GM23338 (cell line): Measurements from ENCODE around the gene FAM20A. TPM values are rescaled to one million over a fixed set of nuclear protein-coding genes. Genes with fewer than 3 reads are reported as not detected.

Source experiments
- ATAC-seq: fragments of 200-7000 bp; cut with Tn5 transposase; 3 replicates; pipeline ENCODE4 v1.9.1; 2020
- DNase-seq: peaks from one replicate; pipeline ENCODE4 v3.0.0-alpha.2; 2015; ENCODE audit warnings: low spot score
- H2AFZ ChIP-seq: fragments of 200-600 bp; sonication (generic); 2 replicates; pipeline ENCODE4 v1.8.0; 2016; ENCODE audit warnings: antibody characterized with exemption, mild to moderate bottlenecking, moderate library complexity
- H3F3A ChIP-seq: fragments of 200-600 bp; sonication (generic); replicated peaks from 2 replicates; pipeline ENCODE4 v1.8.0; 2017; ENCODE audit warnings: antibody characterized with exemption, mixed run types, low read depth
- H3K27ac ChIP-seq: fragments of 200-600 bp; sonication (generic); 2 replicates; pipeline ENCODE4 v1.6.1; 2016; ENCODE audit warnings: low read depth
- H3K27me3 ChIP-seq: fragments of 200-600 bp; sonication (generic); 2 replicates; pipeline ENCODE4 v1.8.0; 2016; ENCODE audit warnings: mild to moderate bottlenecking, mixed run types, moderate library complexity; ENCODE audit not compliant: insufficient read depth
- H3K36me3 ChIP-seq: fragments of 200-600 bp; sonication (generic); 2 replicates; pipeline ENCODE4 v1.8.0; 2016; ENCODE audit warnings: mild to moderate bottlenecking; ENCODE audit not compliant: insufficient read depth
- H3K4me1 ChIP-seq: fragments of 200-600 bp; sonication (generic); 2 replicates; pipeline ENCODE4 v1.8.0; 2016; ENCODE audit warnings: mild to moderate bottlenecking, moderate library complexity; ENCODE audit not compliant: insufficient read depth
- H3K4me2 ChIP-seq: fragments of 200-600 bp; sonication (generic); 2 replicates; pipeline ENCODE4 v1.7.1; 2017; ENCODE audit warnings: mixed run types
- H3K4me3 ChIP-seq: fragments of 200-600 bp; sonication (generic); 2 replicates; pipeline ENCODE4 v1.6.1; 2016; ENCODE audit warnings: mixed run types
- H3K79me2 ChIP-seq: fragments of 200-600 bp; sonication (generic); replicated peaks from 2 replicates; pipeline ENCODE4 v1.8.0; 2017; ENCODE audit warnings: mild to moderate bottlenecking; ENCODE audit not compliant: insufficient read depth
- H3K9me2 ChIP-seq: fragments of 200-600 bp; sonication (generic); 2 replicates; pipeline ENCODE4 v1.8.0; 2017; ENCODE audit not compliant: insufficient read depth
- H4K20me1 ChIP-seq: fragments of 200-600 bp; sonication (generic); replicated peaks from 2 replicates; pipeline ENCODE4 v1.8.0; 2017; ENCODE audit warnings: mild to moderate bottlenecking; ENCODE audit not compliant: insufficient read depth
- H3K27ac Mint-ChIP-seq: 2 replicates; pipeline ENCODE4 v1.8.0; 2020; ENCODE audit warnings: inconsistent platforms, mild to moderate bottlenecking, moderate library complexity, mixed read lengths
- H3K27me3 Mint-ChIP-seq: 3 replicates; pipeline ENCODE4 v1.8.0; 2022; ENCODE audit warnings: low read depth, mild to moderate bottlenecking, moderate library complexity, mixed read lengths, inconsistent platforms; ENCODE audit not compliant: insufficient read depth, poor library complexity
- H3K36me3 Mint-ChIP-seq: 3 replicates; pipeline ENCODE4 v1.8.0; 2021; ENCODE audit warnings: low read depth, mild to moderate bottlenecking, inconsistent platforms, moderate library complexity, mixed read lengths
- H3K4me1 Mint-ChIP-seq: 3 replicates; pipeline ENCODE4 v1.8.0; 2020; ENCODE audit warnings: mild to moderate bottlenecking, inconsistent platforms, mixed read lengths
- H3K4me3 Mint-ChIP-seq: 3 replicates; pipeline ENCODE4 v1.8.0; 2021; ENCODE audit warnings: moderate library complexity, mild to moderate bottlenecking, inconsistent platforms, mixed read lengths
- H3K9me3 Mint-ChIP-seq: 3 replicates; pipeline ENCODE4 v1.8.0; 2020; ENCODE audit warnings: moderate library complexity, mild to moderate bottlenecking, inconsistent platforms, mixed read lengths
- CREB1 ChIP-seq: fragments of 250-450 bp; sonication (Bioruptor Pico); IDR thresholded peaks from 2 replicates; pipeline ENCODE4 v1.5.0; 2020; ENCODE audit warnings: low read depth, mild to moderate bottlenecking, moderate library complexity
- EZH2 ChIP-seq: fragments of 200-600 bp; sonication (generic); IDR thresholded peaks from one replicate; pipeline ENCODE4 v1.8.0; 2017; ENCODE audit warnings: antibody characterized with exemption, mild to moderate bottlenecking, low read depth; ENCODE audit not compliant: unreplicated experiment
- EZH2phosphoT487 ChIP-seq: fragments of 200-600 bp; sonication (generic); IDR thresholded peaks from one replicate; pipeline ENCODE4 v1.8.1; 2018; ENCODE audit warnings: antibody characterized with exemption; ENCODE audit not compliant: unreplicated experiment
- JUNB ChIP-seq: IDR thresholded peaks from one replicate; pipeline ENCODE4 v1.6.1; 2016; ENCODE audit warnings: antibody characterized with exemption; ENCODE audit not compliant: unreplicated experiment
- NANOG ChIP-seq: IDR thresholded peaks from 2 replicates; pipeline ENCODE4 v1.6.1; 2016; ENCODE audit warnings: antibody characterized with exemption, borderline replicate concordance
- POLR2AphosphoS5 ChIP-seq: IDR thresholded peaks from 2 replicates; pipeline ENCODE4 v1.6.1; 2016; ENCODE audit warnings: antibody characterized with exemption, low read depth
- STAT1 ChIP-seq: IDR thresholded peaks from one replicate; pipeline ENCODE4 v1.6.1; 2016; ENCODE audit warnings: antibody characterized with exemption; ENCODE audit not compliant: unreplicated experiment
- ZNF114 ChIP-seq: fragments of 250-450 bp; sonication (Bioruptor Pico); IDR thresholded peaks from 2 replicates; pipeline ENCODE4 v1.5.0; 2020; ENCODE audit warnings: mild to moderate bottlenecking, moderate library complexity
- ZNF331 ChIP-seq: fragments of 250-450 bp; sonication (Bioruptor Pico); IDR thresholded peaks from 2 replicates; pipeline ENCODE4 v1.5.0; 2020; ENCODE audit warnings: low read depth, mild to moderate bottlenecking, moderate library complexity
- polyA plus RNA-seq: library from polyadenylated mRNA; unstranded; fragments of >200 nt; fragmentation: Nextera tagmentation; extraction: Ambion mirVana; gene quantifications from 2 replicates; pipeline ENCODE4 v1.2.1, GENCODE V29; 2016
- total RNA-seq: library from RNA; depleted of rRNA; stranded (reverse); fragments of >200 nt; shearing (Covaris generic); gene quantifications from 2 replicates; pipeline ENCODE4 v1.2.3, GENCODE V29; 2014
- TF ChIP-seq, protein P1 (sequence below): IDR thresholded peaks from 2 replicates; pipeline ENCODE4 v1.6.1; 2016; ENCODE audit warnings: antibody characterized with exemption
- TF ChIP-seq, protein P2 (sequence below): IDR thresholded peaks from one replicate; pipeline ENCODE4 v1.6.1; 2018; ENCODE audit warnings: antibody characterized with exemption; ENCODE audit not compliant: unreplicated experiment
- TF ChIP-seq, protein P3 (sequence below): fragments of 250-450 bp; sonication (Bioruptor Pico); IDR thresholded peaks from 2 replicates; pipeline ENCODE4 v1.5.0; 2020; ENCODE audit warnings: mild to moderate bottlenecking, moderate library complexity

FAM20A gene
- total and polyA plus RNA-seq, 2 experiments from 2014 or later = 1.3 to 1.6 TPM

DNA sequence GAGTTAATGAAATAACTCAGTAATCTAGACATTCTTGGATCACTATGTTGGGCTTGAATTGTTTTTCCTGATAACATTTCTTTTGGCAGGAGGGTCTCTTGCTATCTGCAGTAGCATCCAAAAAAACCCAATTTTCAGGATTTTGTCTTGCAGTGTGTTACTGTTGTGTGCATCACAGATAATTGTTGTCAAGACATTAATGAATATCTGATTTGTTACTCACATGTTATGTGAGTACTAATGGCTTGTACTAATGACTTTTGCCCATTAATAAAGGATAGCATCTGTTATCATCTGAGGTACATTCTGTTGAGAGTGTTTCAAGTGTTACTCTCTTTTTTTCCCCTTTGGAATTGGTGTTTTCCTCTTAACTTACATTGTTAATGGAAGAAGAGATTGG is 78.9 kb downstream of the FAM20A start (continued):
- TF ChIP-seq, protein P1, sequence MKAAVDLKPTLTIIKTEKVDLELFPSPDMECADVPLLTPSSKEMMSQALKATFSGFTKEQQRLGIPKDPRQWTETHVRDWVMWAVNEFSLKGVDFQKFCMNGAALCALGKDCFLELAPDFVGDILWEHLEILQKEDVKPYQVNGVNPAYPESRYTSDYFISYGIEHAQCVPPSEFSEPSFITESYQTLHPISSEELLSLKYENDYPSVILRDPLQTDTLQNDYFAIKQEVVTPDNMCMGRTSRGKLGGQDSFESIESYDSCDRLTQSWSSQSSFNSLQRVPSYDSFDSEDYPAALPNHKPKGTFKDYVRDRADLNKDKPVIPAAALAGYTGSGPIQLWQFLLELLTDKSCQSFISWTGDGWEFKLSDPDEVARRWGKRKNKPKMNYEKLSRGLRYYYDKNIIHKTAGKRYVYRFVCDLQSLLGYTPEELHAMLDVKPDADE = no peak
- no peak for TF ChIP-seq ZNF331 (CRISPR knock-in tag)
- TF ChIP-seq JUNB = no peak
- no peak for TF ChIP-seq POLR2AphosphoS5

DNA sequence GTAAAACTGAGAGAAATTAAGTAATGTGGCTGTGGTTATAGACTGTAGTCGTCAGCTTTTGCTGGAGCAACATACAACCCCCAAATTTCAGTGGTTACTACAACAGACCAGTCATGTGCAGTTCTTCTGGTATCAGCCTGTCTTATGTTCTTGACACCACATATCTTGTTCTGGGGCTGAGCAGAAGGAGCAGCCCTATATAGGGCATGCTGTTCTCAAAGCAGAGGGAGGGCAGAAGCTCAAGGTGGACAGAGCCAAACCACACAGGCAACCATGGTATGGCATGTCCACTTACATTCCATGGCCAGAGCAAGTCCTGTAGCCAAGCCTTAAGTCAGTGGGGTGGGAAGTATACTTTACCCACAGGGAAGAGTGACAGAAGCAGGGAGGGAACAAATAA is 81.3 kb downstream of the FAM20A start:
- Histone ChIP-seq H3K4me3 (no peak overlapping the region), H3K4me2 (no peak overlapping the region), H3F3A (no peaks in the 10 kb centered on the region), H3K79me2 (peaks cover 69% of the 10 kb centered on the region), H3K9me2 (no peaks in the 10 kb centered on the region), H3K27me3 (no peaks in the 10 kb centered on the region), H2AFZ (no peak overlapping the region), H3K36me3 (peaks cover 54% of the 10 kb centered on the region; the same call in 1 of the 2 replicates), H3K27ac (no peak overlapping the region), H4K20me1 (peaks cover 2% of the 10 kb centered on the region; the same call in 1 of the 2 replicates), H3K4me1 (no peaks in the 10 kb centered on the region)
- Mint-ChIP-seq H3K27me3 (peaks cover under 1% of the 10 kb centered on the region), H3K36me3 (peaks cover 79% of the 10 kb centered on the region), H3K27ac (no peak overlapping the region), H3K9me3 (peaks cover 27% of the 10 kb centered on the region), H3K4me3 (no peak overlapping the region), H3K4me1 (peaks cover 5% of the 10 kb centered on the region; the same call in 2 of the 3 replicates)
- no peak for ATAC-seq
- DNase-seq = no peak
- TF ChIP-seq, protein P2, sequence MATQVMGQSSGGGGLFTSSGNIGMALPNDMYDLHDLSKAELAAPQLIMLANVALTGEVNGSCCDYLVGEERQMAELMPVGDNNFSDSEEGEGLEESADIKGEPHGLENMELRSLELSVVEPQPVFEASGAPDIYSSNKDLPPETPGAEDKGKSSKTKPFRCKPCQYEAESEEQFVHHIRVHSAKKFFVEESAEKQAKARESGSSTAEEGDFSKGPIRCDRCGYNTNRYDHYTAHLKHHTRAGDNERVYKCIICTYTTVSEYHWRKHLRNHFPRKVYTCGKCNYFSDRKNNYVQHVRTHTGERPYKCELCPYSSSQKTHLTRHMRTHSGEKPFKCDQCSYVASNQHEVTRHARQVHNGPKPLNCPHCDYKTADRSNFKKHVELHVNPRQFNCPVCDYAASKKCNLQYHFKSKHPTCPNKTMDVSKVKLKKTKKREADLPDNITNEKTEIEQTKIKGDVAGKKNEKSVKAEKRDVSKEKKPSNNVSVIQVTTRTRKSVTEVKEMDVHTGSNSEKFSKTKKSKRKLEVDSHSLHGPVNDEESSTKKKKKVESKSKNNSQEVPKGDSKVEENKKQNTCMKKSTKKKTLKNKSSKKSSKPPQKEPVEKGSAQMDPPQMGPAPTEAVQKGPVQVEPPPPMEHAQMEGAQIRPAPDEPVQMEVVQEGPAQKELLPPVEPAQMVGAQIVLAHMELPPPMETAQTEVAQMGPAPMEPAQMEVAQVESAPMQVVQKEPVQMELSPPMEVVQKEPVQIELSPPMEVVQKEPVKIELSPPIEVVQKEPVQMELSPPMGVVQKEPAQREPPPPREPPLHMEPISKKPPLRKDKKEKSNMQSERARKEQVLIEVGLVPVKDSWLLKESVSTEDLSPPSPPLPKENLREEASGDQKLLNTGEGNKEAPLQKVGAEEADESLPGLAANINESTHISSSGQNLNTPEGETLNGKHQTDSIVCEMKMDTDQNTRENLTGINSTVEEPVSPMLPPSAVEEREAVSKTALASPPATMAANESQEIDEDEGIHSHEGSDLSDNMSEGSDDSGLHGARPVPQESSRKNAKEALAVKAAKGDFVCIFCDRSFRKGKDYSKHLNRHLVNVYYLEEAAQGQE = no peak
- TF ChIP-seq JUNB (no peak), NANOG (no peak), ZNF114 (CRISPR knock-in tag) (no peak), CREB1 (CRISPR knock-in tag) (no peak), EZH2phosphoT487 (no peak), POLR2AphosphoS5 (no peak), ZNF331 (CRISPR knock-in tag) (no peak), EZH2 (no peak), STAT1 (no peak)
- TF ChIP-seq, protein P1 = no peak
- TF ChIP-seq, protein P3, sequence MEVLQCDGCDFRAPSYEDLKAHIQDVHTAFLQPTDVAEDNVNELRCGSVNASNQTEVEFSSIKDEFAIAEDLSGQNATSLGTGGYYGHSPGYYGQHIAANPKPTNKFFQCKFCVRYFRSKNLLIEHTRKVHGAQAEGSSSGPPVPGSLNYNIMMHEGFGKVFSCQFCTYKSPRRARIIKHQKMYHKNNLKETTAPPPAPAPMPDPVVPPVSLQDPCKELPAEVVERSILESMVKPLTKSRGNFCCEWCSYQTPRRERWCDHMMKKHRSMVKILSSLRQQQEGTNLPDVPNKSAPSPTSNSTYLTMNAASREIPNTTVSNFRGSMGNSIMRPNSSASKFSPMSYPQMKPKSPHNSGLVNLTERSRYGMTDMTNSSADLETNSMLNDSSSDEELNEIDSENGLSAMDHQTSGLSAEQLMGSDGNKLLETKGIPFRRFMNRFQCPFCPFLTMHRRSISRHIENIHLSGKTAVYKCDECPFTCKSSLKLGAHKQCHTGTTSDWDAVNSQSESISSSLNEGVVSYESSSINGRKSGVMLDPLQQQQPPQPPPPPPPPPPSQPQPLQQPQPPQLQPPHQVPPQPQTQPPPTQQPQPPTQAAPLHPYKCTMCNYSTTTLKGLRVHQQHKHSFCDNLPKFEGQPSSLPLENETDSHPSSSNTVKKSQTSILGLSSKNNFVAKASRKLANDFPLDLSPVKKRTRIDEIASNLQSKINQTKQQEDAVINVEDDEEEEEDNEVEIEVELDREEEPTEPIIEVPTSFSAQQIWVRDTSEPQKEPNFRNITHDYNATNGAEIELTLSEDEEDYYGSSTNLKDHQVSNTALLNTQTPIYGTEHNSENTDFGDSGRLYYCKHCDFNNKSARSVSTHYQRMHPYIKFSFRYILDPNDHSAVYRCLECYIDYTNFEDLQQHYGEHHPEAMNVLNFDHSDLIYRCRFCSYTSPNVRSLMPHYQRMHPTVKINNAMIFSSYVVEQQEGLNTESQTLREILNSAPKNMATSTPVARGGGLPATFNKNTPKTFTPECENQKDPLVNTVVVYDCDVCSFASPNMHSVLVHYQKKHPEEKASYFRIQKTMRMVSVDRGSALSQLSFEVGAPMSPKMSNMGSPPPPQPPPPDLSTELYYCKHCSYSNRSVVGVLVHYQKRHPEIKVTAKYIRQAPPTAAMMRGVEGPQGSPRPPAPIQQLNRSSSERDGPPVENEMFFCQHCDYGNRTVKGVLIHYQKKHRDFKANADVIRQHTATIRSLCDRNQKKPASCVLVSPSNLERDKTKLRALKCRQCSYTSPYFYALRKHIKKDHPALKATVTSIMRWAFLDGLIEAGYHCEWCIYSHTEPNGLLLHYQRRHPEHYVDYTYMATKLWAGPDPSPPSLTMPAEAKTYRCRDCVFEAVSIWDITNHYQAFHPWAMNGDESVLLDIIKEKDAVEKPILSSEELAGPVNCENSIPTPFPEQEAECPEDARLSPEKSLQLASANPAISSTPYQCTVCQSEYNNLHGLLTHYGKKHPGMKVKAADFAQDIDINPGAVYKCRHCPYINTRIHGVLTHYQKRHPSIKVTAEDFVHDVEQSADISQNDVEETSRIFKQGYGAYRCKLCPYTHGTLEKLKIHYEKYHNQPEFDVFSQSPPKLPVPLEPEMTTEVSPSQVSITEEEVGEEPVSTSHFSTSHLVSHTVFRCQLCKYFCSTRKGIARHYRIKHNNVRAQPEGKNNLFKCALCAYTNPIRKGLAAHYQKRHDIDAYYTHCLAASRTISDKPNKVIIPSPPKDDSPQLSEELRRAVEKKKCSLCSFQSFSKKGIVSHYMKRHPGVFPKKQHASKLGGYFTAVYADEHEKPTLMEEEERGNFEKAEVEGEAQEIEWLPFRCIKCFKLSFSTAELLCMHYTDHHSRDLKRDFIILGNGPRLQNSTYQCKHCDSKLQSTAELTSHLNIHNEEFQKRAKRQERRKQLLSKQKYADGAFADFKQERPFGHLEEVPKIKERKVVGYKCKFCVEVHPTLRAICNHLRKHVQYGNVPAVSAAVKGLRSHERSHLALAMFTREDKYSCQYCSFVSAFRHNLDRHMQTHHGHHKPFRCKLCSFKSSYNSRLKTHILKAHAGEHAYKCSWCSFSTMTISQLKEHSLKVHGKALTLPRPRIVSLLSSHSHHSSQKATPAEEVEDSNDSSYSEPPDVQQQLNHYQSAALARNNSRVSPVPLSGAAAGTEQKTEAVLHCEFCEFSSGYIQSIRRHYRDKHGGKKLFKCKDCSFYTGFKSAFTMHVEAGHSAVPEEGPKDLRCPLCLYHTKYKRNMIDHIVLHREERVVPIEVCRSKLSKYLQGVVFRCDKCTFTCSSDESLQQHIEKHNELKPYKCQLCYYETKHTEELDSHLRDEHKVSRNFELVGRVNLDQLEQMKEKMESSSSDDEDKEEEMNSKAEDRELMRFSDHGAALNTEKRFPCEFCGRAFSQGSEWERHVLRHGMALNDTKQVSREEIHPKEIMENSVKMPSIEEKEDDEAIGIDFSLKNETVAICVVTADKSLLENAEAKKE = no peak
